ENCODE measurements around the gene APPL1.
"Not testable (repeated sequence)": the region's sequence is repeated elsewhere in the genome, so short reads cannot be mapped to it uniquely, and the experiment has no call there.

Gene APPL1

GRCh38 chr3:57274845-57275244 is 47.3 kb downstream of the APPL1 start:
- DNase-seq = no peak

GRCh38 chr3:57275393-57275792 is 47.9 kb downstream of the APPL1 start:
- no peak for DNase-seq

- DNase-seq = no peak
These were observed 50.7 kb downstream of the APPL1 start for GRCh38 chr3:57278237-57278636.

GRCh38 chr3:57279685-57280084 is 52.2 kb downstream of the APPL1 start:
- DNase-seq = no peak

- no peak for DNase-seq
These were observed 54.2 kb downstream of the APPL1 start for GRCh38 chr3:57281715-57282114.

- DNase-seq = no peak
These were observed 55.8 kb downstream of the APPL1 start for GRCh38 chr3:57283334-57283733.

GRCh38 chr3:57287205-57287604 is 59.7 kb downstream of the APPL1 start:
- DNase-seq = no peak

- DNase-seq = no peak
These were observed 60.9 kb downstream of the APPL1 start for GRCh38 chr3:57288403-57288802.

- DNase-seq = no peak
These were observed 64.8 kb downstream of the APPL1 start, which contains the start of gene ASB14 for GRCh38 chr3:57292159-57292896. Gene ASB14 (minus strand): TSS chr3:57292685. CDS start chr3:57292033, 652 bp downstream.

- no peak for DNase-seq
These were observed 65.5 kb downstream of the APPL1 start for GRCh38 chr3:57292897-57293526.

GRCh38 chr3:57298041-57298440 is 70.5 kb downstream of the APPL1 start:
- DNase-seq = no peak

GRCh38 chr3:57303520-57303919 is 76.0 kb downstream of the APPL1 start:
- DNase-seq = not testable (repeated sequence)

GRCh38 chr3:57309769-57310360 is 82.3 kb downstream of the APPL1 start:
- DNase-seq = no peak

GRCh38 chr3:57314204-57314603 is 86.7 kb downstream of the APPL1 start:
- DNase-seq = no peak
